ENCODE results near the gene FGF8.

DNA sequence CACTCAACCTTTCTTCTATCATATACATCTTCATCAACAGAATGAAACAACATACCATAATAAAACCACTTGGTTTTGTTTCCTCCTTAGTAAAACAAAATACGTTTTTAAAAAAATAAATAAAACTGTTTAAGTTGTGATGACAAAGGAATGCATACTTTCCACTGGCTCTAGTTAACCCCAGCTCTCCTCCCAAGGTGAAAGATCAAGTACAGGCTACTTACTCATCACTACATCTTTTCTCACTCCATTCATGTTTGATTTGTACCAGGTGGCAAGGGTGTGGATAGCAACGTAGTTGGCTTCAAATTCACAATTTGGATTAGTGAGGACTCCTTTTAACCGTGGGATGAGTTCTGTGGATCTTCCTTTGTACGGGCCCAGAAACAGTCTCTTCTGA lies 27.6 kb upstream of the FGF8 start:
- TF ChIP-seq, protein P1, sequence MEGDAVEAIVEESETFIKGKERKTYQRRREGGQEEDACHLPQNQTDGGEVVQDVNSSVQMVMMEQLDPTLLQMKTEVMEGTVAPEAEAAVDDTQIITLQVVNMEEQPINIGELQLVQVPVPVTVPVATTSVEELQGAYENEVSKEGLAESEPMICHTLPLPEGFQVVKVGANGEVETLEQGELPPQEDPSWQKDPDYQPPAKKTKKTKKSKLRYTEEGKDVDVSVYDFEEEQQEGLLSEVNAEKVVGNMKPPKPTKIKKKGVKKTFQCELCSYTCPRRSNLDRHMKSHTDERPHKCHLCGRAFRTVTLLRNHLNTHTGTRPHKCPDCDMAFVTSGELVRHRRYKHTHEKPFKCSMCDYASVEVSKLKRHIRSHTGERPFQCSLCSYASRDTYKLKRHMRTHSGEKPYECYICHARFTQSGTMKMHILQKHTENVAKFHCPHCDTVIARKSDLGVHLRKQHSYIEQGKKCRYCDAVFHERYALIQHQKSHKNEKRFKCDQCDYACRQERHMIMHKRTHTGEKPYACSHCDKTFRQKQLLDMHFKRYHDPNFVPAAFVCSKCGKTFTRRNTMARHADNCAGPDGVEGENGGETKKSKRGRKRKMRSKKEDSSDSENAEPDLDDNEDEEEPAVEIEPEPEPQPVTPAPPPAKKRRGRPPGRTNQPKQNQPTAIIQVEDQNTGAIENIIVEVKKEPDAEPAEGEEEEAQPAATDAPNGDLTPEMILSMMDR (IDR thresholded peaks at IDR 0.05; ENCODE audit: control extremely low read depth in 1 of 3, insufficient read depth in 1 of 3, low read depth in 1 of 3, low read length in 3 of 3), result no peak
- TF ChIP-seq EP300 (IDR thresholded peaks at IDR 0.05; ENCODE audit: borderline replicate concordance in 1 of 2, low read depth in 2 of 2, low read length in 2 of 2), result no peak
- no peak for TF ChIP-seq POLR2AphosphoS5 (IDR thresholded peaks at IDR 0.05; ENCODE audit: low read depth, low read length)
- TF ChIP-seq SAP30 (IDR thresholded peaks at IDR 0.05; ENCODE audit: insufficient read depth, insufficient replicate concordance, low read length), result no peak
- TF ChIP-seq SUZ12 (IDR thresholded peaks at IDR 0.05; ENCODE audit: low read length), result no peak

Data from H1 (cell line).